Measurements from ENCODE around the gene CPSF2.

DNA sequence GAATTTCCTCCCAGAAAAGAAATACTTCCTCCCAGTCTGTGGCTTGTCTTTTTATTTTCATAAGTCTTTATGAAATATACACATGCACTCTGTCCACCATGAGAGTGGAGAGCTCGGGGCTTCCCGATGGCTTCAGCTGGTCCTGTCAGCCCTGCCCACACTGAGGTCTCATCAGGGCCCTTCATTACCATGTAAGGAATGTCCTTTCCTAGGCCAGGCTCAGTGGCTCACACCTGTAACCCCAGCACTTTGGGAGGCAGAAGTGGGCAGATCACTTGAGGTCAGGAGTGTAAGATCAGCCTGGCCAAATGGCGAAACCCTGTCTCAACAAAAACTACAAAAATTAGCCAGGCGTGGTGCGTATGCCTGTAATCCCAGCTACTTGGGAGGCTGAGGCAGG, 77.0 kb downstream of the CPSF2 start:
- TF ChIP-seq TAF1 (conservative IDR thresholded peaks at IDR 0.05) (no peak), CTCF (IDR thresholded peaks at IDR 0.05; ENCODE audit: low read depth, low read length, missing input control) (no peak), FOXA1 (IDR thresholded peaks at IDR 0.05) (no peak), EGR1 (IDR thresholded peaks at IDR 0.05; ENCODE audit: low read depth in 2 of 2) (no peak), YY1 (IDR thresholded peaks at IDR 0.05) (no peak), GABPA (IDR thresholded peaks at IDR 0.05 in 1 of 2, conservative IDR thresholded peaks at IDR 0.05 in 1 of 2) (no peak), SP1 (IDR thresholded peaks at IDR 0.05) (no peak)
- TF ChIP-seq, protein P1, sequence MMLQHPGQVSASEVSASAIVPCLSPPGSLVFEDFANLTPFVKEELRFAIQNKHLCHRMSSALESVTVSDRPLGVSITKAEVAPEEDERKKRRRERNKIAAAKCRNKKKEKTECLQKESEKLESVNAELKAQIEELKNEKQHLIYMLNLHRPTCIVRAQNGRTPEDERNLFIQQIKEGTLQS (IDR thresholded peaks at IDR 0.05) = no peak
- TF ChIP-seq, protein P2, sequence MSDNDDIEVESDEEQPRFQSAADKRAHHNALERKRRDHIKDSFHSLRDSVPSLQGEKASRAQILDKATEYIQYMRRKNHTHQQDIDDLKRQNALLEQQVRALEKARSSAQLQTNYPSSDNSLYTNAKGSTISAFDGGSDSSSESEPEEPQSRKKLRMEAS (IDR thresholded peaks at IDR 0.05) = no peak
